GM12801 (cell line): ENCODE results near the gene CCNJ.

Experiments
- CTCF ChIP-seq: IDR thresholded peaks from one replicate; pipeline ENCODE4 v1.5.1; 2011; ENCODE audit warnings: control low read depth; ENCODE audit not compliant: insufficient read length; ENCODE audit errors: extremely low read depth

CCNJ gene

GRCh38 chr10:96023168-96023567 lies 20.2 kb upstream of the CCNJ start:
- TF ChIP-seq CTCF: no peak

GRCh38 chr10:96025566-96025965 lies 17.8 kb upstream of the CCNJ start:
- no peak for TF ChIP-seq CTCF

- no peak for TF ChIP-seq CTCF
Observed at GRCh38 chr10:96034625-96035024, 8.8 kb upstream of the CCNJ start.

GRCh38 chr10:96038476-96039387 lies 4.7 kb upstream of the CCNJ start:
- TF ChIP-seq CTCF: no peak

- TF ChIP-seq CTCF: no peak
Observed at GRCh38 chr10:96041146-96041545, 2.2 kb upstream of the CCNJ start.

GRCh38 chr10:96043893-96044715 lies 721 bp downstream of the CCNJ start:
- TF ChIP-seq CTCF: no peak

GRCh38 chr10:96044736-96045135 lies 1.4 kb downstream of the CCNJ start:
- TF ChIP-seq CTCF: no peak
